ENCODE results near the gene NR1H4. TPM values are rescaled to one million over a fixed set of nuclear protein-coding genes. Genes with fewer than 3 reads are reported as not detected.

The NR1H4 gene
- total and polyA plus RNA-seq, 4 donors = 3.8 TPM; not detected in 3

GRCh38 chr12:100442403-100442802 lies 31.3 kb upstream of the NR1H4 start:
- Histone ChIP-seq H3K9me3 (ENCODE audit: control insufficient read depth, low read length) (peaks cover 4% of the 10 kb centered on the region), H3K36me3 (ENCODE audit: control insufficient read depth in 1 of 2, insufficient read depth in 2 of 2, low read length in 1 of 2) (no peaks in the 10 kb centered on the region), H3K4me3 (ENCODE audit: low read length in 2 of 2) (no peak overlapping the region), H3K4me1 (ENCODE audit: control insufficient read depth in 1 of 2, insufficient read depth in 2 of 2, low read length in 2 of 2) (no peaks in the 10 kb centered on the region), H3K27ac (ENCODE audit: low read depth in 1 of 2, low read length in 2 of 2) (no peak overlapping the region), H3K27me3 (ENCODE audit: control insufficient read depth in 1 of 2, insufficient read depth in 2 of 2, low read length in 1 of 2) (no peaks in the 10 kb centered on the region)
- WGBS, 2 donors = 43 to 63% methylated on average over 1 of the region's 1 CpG
- DNase-seq (no peak), ATAC-seq (ENCODE audit: low FRiP score) (no peak)
- intact Hi-C loops (cut with DNase I) = no loop called here

- 25 to 26% methylated on average over 1 of the region's 1 CpG for WGBS, 2 donors
- no peak overlapping the region for H3K27ac ChIP-seq (ENCODE audit: low read depth in 1 of 2, low read length in 2 of 2)
- H3K9me3 ChIP-seq (ENCODE audit: control insufficient read depth, low read length) = peaks cover 4% of the 10 kb centered on the region
- no peaks in the 10 kb centered on the region for H3K4me1 ChIP-seq (ENCODE audit: control insufficient read depth in 1 of 2, insufficient read depth in 2 of 2, low read length in 2 of 2)
- no peak overlapping the region for H3K4me3 ChIP-seq (ENCODE audit: low read length in 2 of 2)
- H3K27me3 ChIP-seq (ENCODE audit: control insufficient read depth in 1 of 2, insufficient read depth in 2 of 2, low read length in 1 of 2) = no peaks in the 10 kb centered on the region
- DNase-seq = no peak
- H3K36me3 ChIP-seq (ENCODE audit: control insufficient read depth in 1 of 2, insufficient read depth in 2 of 2, low read length in 1 of 2) = no peaks in the 10 kb centered on the region
- no peak for ATAC-seq (ENCODE audit: low FRiP score)
- intact Hi-C loops (cut with DNase I) = no loop called here
These were observed 30.2 kb upstream of the NR1H4 start for GRCh38 chr12:100443434-100443833.

GRCh38 chr12:100445081-100445481 lies 28.6 kb upstream of the NR1H4 start:
- Histone ChIP-seq H3K4me3 (ENCODE audit: low read length in 2 of 2) (no peak overlapping the region), H3K27ac (ENCODE audit: low read depth in 1 of 2, low read length in 2 of 2) (no peak overlapping the region), H3K36me3 (ENCODE audit: control insufficient read depth in 1 of 2, insufficient read depth in 2 of 2, low read length in 1 of 2) (no peaks in the 10 kb centered on the region), H3K9me3 (ENCODE audit: control insufficient read depth, low read length) (peaks cover 4% of the 10 kb centered on the region), H3K27me3 (ENCODE audit: control insufficient read depth in 1 of 2, insufficient read depth in 2 of 2, low read length in 1 of 2) (no peaks in the 10 kb centered on the region), H3K4me1 (ENCODE audit: control insufficient read depth in 1 of 2, insufficient read depth in 2 of 2, low read length in 2 of 2) (no peaks in the 10 kb centered on the region)
- DNase-seq = no peak
- intact Hi-C loops (cut with DNase I) = no loop called here
- ATAC-seq (ENCODE audit: low FRiP score) = no peak
- whole genome bisulfite sequencing, 2 donors = 36 to 38% methylated on average over 4 of the region's 4 CpGs

GRCh38 chr12:100447381-100447780 lies 26.3 kb upstream of the NR1H4 start:
- 35 to 38% methylated on average over 3 of the region's 3 CpGs for WGBS, 2 donors
- Histone ChIP-seq H3K27ac (ENCODE audit: low read depth in 1 of 2, low read length in 2 of 2) (no peak overlapping the region), H3K36me3 (ENCODE audit: control insufficient read depth in 1 of 2, insufficient read depth in 2 of 2, low read length in 1 of 2) (no peaks in the 10 kb centered on the region), H3K4me1 (ENCODE audit: control insufficient read depth in 1 of 2, insufficient read depth in 2 of 2, low read length in 2 of 2) (no peaks in the 10 kb centered on the region), H3K4me3 (ENCODE audit: low read length in 2 of 2) (no peak overlapping the region), H3K9me3 (ENCODE audit: control insufficient read depth, low read length) (peaks cover 2% of the 10 kb centered on the region), H3K27me3 (ENCODE audit: control insufficient read depth in 1 of 2, insufficient read depth in 2 of 2, low read length in 1 of 2) (no peaks in the 10 kb centered on the region)
- intact Hi-C loops (cut with DNase I) = no loop called here
- ATAC-seq (ENCODE audit: low FRiP score) (no peak), DNase-seq (no peak)

DNA sequence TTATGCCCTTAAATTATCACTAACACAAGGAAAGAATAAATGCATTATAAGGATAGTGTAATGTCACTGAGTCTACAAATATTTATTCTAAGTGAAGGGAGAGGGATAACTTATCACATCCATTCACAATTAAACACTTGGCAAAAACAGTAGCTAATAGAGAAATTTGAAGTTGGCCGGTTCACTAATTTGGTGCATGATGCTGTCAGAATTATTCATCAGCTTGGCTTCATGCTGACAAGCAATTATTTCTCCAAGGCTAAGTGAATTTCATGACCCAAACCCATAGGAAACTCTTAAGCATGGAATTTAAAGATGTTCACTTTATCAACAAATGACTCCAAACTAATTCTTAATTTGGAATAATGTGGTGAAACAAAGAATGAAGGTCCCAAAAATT lies 25.0 kb upstream of the NR1H4 start:
- no peak overlapping the region for H3K4me3 ChIP-seq (ENCODE audit: low read length in 2 of 2)
- H3K27ac ChIP-seq (ENCODE audit: low read depth in 1 of 2, low read length in 2 of 2) = no peak overlapping the region
- ATAC-seq (ENCODE audit: low FRiP score) (no peak), DNase-seq (no peak)
- H3K4me1 ChIP-seq (ENCODE audit: control insufficient read depth in 1 of 2, insufficient read depth in 2 of 2, low read length in 2 of 2) = no peaks in the 10 kb centered on the region
- no peaks in the 10 kb centered on the region for H3K36me3 ChIP-seq (ENCODE audit: control insufficient read depth in 1 of 2, insufficient read depth in 2 of 2, low read length in 1 of 2)
- peaks cover 2% of the 10 kb centered on the region for H3K9me3 ChIP-seq (ENCODE audit: control insufficient read depth, low read length)
- intact Hi-C loops (cut with DNase I) = no loop called here
- no peaks in the 10 kb centered on the region for H3K27me3 ChIP-seq (ENCODE audit: control insufficient read depth in 1 of 2, insufficient read depth in 2 of 2, low read length in 1 of 2)
- WGBS, 2 donors = 74 to 78% methylated on average over 1 of the region's 1 CpG

DNA sequence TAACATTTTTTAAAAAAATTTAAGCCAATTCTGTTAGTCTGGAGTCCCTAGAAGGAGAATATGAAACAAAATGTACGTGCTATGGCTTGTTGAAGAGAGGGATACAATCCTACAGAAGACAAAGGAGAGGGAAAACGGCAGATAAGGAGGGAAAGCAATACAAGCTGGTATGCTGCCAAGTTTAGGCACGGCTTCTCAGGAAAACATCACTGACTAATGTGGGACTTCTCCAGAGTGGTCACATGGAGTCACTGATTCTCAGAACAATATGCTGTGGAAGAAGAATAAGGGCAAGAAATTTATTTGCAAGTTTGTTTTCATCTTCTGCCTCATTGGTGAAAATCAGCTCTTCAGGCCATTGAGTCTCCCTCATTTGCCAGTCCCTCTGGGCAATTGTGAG lies 22.9 kb upstream of the NR1H4 start:
- no peak for DNase-seq
- no peaks in the 10 kb centered on the region for H3K36me3 ChIP-seq (ENCODE audit: control insufficient read depth in 1 of 2, insufficient read depth in 2 of 2, low read length in 1 of 2)
- 37 to 42% methylated on average over 3 of the region's 3 CpGs for WGBS, 2 donors
- intact Hi-C loops (cut with DNase I) = no loop called here
- H3K4me1 ChIP-seq (ENCODE audit: control insufficient read depth in 1 of 2, insufficient read depth in 2 of 2, low read length in 2 of 2) = no peaks in the 10 kb centered on the region
- no peak overlapping the region for H3K27ac ChIP-seq (ENCODE audit: low read depth in 1 of 2, low read length in 2 of 2)
- H3K27me3 ChIP-seq (ENCODE audit: control insufficient read depth in 1 of 2, insufficient read depth in 2 of 2, low read length in 1 of 2) = no peaks in the 10 kb centered on the region
- H3K4me3 ChIP-seq (ENCODE audit: low read length in 2 of 2) = no peak overlapping the region
- no peak for ATAC-seq (ENCODE audit: low FRiP score)
- peaks cover 2% of the 10 kb centered on the region for H3K9me3 ChIP-seq (ENCODE audit: control insufficient read depth, low read length)

GRCh38 chr12:100453951-100454350 lies 19.7 kb upstream of the NR1H4 start:
- H3K36me3 ChIP-seq (ENCODE audit: control insufficient read depth in 1 of 2, insufficient read depth in 2 of 2, low read length in 1 of 2) = no peaks in the 10 kb centered on the region
- no peak overlapping the region for H3K27ac ChIP-seq (ENCODE audit: low read depth in 1 of 2, low read length in 2 of 2)
- ATAC-seq (ENCODE audit: low FRiP score) (no peak), DNase-seq (no peak)
- H3K4me3 ChIP-seq (ENCODE audit: low read length in 2 of 2) = no peak overlapping the region
- 23 to 31% methylated on average over 3 of the region's 3 CpGs for WGBS, 2 donors
- no peaks in the 10 kb centered on the region for H3K27me3 ChIP-seq (ENCODE audit: control insufficient read depth in 1 of 2, insufficient read depth in 2 of 2, low read length in 1 of 2)
- intact Hi-C loops (cut with DNase I) = no loop called here
- no peaks in the 10 kb centered on the region for H3K9me3 ChIP-seq (ENCODE audit: control insufficient read depth, low read length)
- no peaks in the 10 kb centered on the region for H3K4me1 ChIP-seq (ENCODE audit: control insufficient read depth in 1 of 2, insufficient read depth in 2 of 2, low read length in 2 of 2)

DNA sequence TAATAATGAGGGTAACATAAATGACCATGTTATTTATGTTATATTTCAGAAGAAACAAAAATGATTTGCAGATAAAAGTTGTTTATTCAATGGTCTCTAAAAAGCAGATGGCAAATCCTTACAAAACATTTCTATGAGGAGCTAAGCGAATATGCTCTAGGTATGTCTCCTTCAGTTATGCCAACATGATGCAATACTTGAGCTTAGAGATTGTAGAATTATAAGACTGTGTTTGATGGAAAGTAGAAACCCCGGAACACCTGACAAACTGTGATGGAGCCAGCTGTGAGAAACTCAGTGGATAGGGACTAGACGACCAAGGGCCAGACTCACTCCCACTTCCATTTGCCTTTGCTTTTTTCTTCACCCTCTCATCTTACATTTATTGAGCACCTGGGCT lies 17.8 kb upstream of the NR1H4 start:
- intact Hi-C loops (cut with DNase I) = no loop called here
- DNase-seq = no peak
- Histone ChIP-seq H3K27ac (ENCODE audit: low read depth in 1 of 2, low read length in 2 of 2) (no peak overlapping the region), H3K4me3 (ENCODE audit: low read length in 2 of 2) (no peak overlapping the region), H3K4me1 (ENCODE audit: control insufficient read depth in 1 of 2, insufficient read depth in 2 of 2, low read length in 2 of 2) (no peaks in the 10 kb centered on the region), H3K27me3 (ENCODE audit: control insufficient read depth in 1 of 2, insufficient read depth in 2 of 2, low read length in 1 of 2) (no peaks in the 10 kb centered on the region), H3K9me3 (ENCODE audit: control insufficient read depth, low read length) (no peaks in the 10 kb centered on the region), H3K36me3 (ENCODE audit: control insufficient read depth in 1 of 2, insufficient read depth in 2 of 2, low read length in 1 of 2) (no peaks in the 10 kb centered on the region)
- no peak for ATAC-seq (ENCODE audit: low FRiP score)
- whole genome bisulfite sequencing, 2 donors = 82 to 85% methylated on average over 3 of the region's 3 CpGs

DNA sequence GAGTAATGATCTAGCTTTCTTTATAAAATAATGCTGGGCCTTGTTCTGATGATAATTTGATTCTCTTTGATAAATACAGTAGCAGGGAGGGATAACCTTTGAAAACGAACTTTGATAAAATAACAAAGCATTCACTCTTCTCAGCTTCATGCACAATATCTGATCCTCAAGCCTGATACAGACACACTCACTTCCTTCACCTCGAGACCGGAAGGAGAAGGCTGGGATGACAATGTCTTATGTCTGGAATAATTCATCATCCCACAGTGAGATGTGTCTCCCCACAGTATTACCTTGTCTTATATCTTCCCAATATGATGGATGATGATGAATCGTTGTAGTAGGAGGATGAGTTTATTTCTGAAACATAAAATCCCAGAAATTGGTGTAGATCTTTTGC lies 15.5 kb upstream of the NR1H4 start:
- WGBS, 2 donors = 67 to 83% methylated on average over 4 of the region's 4 CpGs
- Histone ChIP-seq H3K4me3 (ENCODE audit: low read length in 2 of 2) (no peak overlapping the region), H3K4me1 (ENCODE audit: control insufficient read depth in 1 of 2, insufficient read depth in 2 of 2, low read length in 2 of 2) (no peaks in the 10 kb centered on the region), H3K36me3 (ENCODE audit: control insufficient read depth in 1 of 2, insufficient read depth in 2 of 2, low read length in 1 of 2) (no peaks in the 10 kb centered on the region), H3K27ac (ENCODE audit: low read depth in 1 of 2, low read length in 2 of 2) (no peak overlapping the region), H3K9me3 (ENCODE audit: control insufficient read depth, low read length) (no peaks in the 10 kb centered on the region), H3K27me3 (ENCODE audit: control insufficient read depth in 1 of 2, insufficient read depth in 2 of 2, low read length in 1 of 2) (no peaks in the 10 kb centered on the region)
- ATAC-seq (ENCODE audit: low FRiP score) (no peak), DNase-seq (no peak)
- intact Hi-C loops (cut with DNase I) = no loop called here
